IPS-15b (cell line): Measurements from ENCODE around the gene CYP8B1.

ENCODE experiments used
- H3K27me3 ChIP-seq: one replicate; pipeline ENCODE4 v1.6.1; 2013; ENCODE audit warnings: low read length; ENCODE audit not compliant: control insufficient read depth, insufficient read depth
- H3K36me3 ChIP-seq: one replicate; pipeline ENCODE4 v1.6.1; 2013; ENCODE audit warnings: low read length; ENCODE audit not compliant: control insufficient read depth, insufficient read depth
- H3K4me1 ChIP-seq: one replicate; pipeline ENCODE4 v1.6.1; 2013; ENCODE audit warnings: mild to moderate bottlenecking, low read length; ENCODE audit not compliant: control insufficient read depth, insufficient read depth
- H3K4me3 ChIP-seq: one replicate; pipeline ENCODE4 v1.5.1; 2013; ENCODE audit warnings: low read depth, low read length
- H3K9ac ChIP-seq: one replicate; pipeline ENCODE4 v1.6.1; 2013; ENCODE audit warnings: low read depth, mild to moderate bottlenecking, low read length
- H3K9me3 ChIP-seq: one replicate; pipeline ENCODE4 v1.6.1; 2013; ENCODE audit warnings: mild to moderate bottlenecking, low read length; ENCODE audit not compliant: control insufficient read depth, insufficient read depth

The CYP8B1 gene

DNA sequence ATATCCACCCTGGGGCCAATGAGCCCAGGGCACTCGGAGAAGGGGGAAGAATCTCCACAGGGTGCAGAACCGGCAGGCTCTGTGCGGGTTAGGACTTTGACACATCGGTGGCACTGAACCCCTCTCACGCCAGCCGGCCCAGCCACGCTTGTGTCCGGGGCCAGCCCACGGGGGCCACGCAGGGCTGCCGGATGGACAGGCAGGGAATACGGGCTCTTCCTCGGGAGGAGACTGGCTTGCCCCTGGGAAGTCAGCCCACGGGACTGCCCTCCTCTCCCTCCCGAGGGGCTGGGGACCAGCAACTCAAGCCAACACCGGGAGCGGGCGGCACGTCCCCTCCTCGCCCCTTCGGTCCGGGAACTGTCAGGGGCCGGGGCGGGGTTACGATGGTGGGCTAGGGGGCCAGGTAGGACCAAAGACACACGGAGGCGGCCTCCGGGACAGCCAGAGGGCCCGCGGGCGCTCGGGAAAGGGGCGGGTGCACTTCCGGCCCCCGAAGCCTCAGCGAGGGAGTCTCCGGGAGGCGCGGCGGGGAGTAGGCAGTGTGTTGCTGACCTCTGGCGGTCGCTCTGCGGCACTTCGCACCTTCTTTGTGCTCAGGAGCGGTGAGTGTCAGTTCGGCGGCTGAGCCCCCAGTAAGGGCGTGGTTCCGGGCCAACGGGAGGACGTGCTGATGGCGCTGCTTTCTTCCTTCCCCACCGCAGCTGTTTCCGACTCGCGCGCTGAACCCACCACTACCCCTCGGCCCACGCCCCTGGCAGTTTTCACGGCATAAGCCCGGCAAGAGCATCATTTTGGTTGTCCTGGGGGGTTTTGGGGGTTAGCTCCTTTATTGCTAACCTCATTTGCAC, 5.1 kb upstream of the CYP8B1 start:
- no peaks in the 10 kb centered on the region for H3K36me3 ChIP-seq
- no peaks in the 10 kb centered on the region for H3K9me3 ChIP-seq
- no peaks in the 10 kb centered on the region for H3K27me3 ChIP-seq
- H3K4me1 ChIP-seq = no peaks in the 10 kb centered on the region
- H3K4me3 ChIP-seq = peak overlapping the region; percentile 77
- H3K9ac ChIP-seq = peak overlapping the region; percentile 19

DNA sequence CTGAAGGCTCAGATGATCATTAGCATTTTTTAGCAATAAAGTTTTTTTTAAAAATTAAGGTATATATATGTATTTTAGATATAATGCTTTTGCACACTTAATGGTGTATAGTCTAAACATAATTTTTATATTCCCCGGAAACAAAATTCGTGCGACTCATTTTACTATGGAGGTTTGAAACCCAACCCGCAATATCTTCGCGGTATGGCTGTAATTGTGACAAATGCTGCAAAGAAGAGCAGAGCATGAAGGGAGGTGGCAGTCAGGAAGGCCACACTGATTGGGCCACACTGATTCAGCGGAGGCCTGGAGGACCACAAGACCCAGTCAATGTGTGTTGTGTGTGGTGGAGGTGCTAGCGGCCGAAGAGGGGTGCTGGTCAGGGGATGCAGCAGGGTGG, 4.5 kb upstream of the CYP8B1 start:
- Histone ChIP-seq H3K9me3 (no peaks in the 10 kb centered on the region), H3K27me3 (no peaks in the 10 kb centered on the region), H3K9ac (no peak overlapping the region), H3K4me1 (no peaks in the 10 kb centered on the region), H3K36me3 (no peaks in the 10 kb centered on the region), H3K4me3 (peak overlapping the region; percentile 77)

DNA sequence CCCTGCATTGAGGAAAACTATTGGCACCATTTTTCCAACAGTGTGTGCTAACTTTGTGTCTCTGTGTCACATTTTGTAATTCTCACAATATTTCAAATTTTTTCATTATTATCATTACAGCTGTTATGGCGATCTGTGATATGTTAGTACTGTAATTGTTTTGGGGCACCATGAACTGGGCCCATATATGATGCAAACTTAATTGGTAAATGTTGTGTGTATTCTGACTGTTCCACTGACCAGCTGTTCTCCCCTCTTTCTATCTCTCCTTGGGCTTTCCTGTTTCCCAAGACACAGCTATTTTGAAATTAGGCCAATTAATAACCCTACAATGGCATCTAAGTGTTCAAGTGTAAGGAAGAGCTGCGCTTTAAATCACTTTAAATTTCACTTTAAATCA, 2.2 kb upstream of the CYP8B1 start:
- Histone ChIP-seq H3K4me3 (no peak overlapping the region), H3K27me3 (no peaks in the 10 kb centered on the region), H3K9ac (no peak overlapping the region), H3K4me1 (no peaks in the 10 kb centered on the region), H3K9me3 (no peaks in the 10 kb centered on the region), H3K36me3 (no peaks in the 10 kb centered on the region)

DNA sequence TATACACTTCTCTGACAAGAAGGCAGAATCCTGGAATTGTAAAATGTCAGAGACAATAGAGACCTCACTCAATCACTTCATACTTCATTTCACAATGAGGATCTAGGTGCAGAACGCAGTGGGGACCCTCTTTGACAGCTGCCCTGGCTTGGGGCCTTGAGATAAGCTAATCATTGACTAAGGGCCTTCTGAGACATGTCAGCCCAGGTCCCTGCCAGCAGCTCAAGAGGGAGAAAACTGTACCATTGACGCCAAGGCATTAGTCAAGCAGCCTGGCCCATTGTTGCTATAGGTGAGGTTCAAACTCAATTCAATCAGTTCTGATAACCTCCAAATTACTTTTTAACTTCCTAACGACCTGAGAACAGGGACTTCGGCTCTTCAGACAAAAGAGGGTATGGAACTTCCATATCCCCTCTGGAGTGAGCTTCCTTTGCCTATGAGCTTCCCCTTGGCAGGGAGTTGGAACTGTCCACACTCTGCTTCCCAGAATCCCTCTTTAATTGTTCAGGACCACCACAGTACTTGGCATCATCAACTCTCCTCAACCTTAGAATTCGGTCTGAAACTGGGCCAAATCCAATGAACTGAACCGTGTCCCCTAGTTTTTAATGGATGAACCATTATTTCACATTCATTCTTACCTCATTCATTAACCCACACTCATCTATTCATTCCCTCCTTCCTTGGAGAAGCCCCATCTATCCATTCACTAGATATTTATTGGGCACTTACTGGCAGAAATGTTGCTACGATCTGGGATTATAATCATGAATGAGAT, 1.5 kb upstream of the CYP8B1 start:
- Histone ChIP-seq H3K9ac (no peak overlapping the region), H3K27me3 (no peaks in the 10 kb centered on the region), H3K4me1 (no peaks in the 10 kb centered on the region), H3K36me3 (no peaks in the 10 kb centered on the region), H3K9me3 (no peaks in the 10 kb centered on the region), H3K4me3 (no peak overlapping the region)

DNA sequence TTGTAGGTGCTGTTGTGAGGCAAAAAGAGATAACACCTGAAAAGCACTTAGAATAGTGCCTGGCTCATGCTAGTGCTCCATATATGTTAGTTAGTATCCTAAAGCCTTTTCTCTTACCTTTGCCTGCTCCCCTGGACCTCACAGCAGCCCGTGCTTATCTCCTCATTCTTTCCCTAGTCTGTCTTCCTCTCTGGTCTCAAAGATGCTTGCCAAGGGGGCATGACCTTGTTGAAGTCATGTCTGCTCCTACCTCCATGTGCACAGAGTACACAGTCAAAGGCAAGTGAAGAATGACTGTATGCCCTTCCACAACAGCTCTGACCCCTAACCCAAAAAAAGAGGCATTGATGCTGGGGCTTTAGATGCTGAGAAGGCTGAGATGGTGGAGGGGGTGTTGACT, 722 bp upstream of the CYP8B1 start:
- Histone ChIP-seq H3K36me3 (no peaks in the 10 kb centered on the region), H3K27me3 (no peaks in the 10 kb centered on the region), H3K4me1 (no peaks in the 10 kb centered on the region), H3K9ac (no peak overlapping the region), H3K4me3 (no peak overlapping the region), H3K9me3 (no peaks in the 10 kb centered on the region)

DNA sequence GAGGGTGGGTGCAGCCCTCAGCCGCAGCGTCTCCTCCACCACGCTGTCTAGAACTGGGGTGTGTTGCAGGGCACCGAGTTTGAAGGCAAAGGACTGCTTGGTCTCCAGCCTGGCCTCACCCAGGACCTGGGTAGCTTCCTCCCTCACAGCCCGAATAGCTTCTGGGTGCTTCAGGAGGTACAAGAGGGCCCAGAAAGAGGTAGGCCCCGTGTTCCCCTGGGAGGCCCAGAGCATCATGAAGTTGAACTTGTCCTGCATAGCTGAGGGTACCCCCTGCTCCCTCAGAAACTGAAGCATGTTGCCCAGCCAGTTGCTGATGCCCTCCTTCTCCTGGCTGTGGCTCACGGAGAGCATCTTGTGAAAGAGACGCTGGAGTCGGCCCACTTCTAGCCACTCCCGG, 930 bp downstream of the CYP8B1 start:
- H3K4me1 ChIP-seq = no peaks in the 10 kb centered on the region
- no peaks in the 10 kb centered on the region for H3K36me3 ChIP-seq
- no peak overlapping the region for H3K9ac ChIP-seq
- H3K4me3 ChIP-seq = no peak overlapping the region
- no peaks in the 10 kb centered on the region for H3K9me3 ChIP-seq
- no peaks in the 10 kb centered on the region for H3K27me3 ChIP-seq

DNA sequence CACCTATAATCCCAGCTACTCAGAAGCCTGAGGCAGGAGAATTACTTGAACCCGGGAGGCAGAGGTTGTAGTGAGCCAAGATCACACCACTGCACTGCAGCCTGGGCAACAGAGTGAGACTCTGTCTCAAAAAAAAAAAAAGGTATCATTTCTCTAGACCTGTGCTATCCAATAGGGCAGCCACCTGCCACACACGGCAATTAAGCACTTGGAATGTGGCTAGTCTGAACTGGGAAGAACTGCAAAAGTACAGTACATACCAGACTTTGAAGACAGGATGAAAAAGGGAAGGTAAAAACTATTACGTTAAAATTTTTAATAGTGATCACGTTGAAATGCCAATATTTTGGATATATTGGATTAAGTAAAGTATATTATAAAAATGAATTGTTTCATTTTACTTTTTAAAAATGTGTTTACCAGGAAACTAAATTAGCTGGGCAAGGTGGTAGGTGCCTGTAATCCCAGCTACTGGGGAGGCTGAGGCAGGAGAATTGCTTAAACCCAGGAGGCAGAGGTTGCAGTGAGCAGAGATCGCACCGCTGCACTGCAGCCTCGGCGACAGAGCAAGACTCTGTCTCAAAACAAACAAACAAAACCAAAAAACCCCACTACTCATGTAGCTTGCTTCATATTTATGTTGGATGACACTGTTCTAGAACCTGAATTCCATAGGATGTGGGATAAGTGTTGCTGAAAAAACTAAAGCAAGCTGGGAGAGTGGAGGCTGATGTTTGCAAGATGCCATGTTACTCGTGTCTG, 2.3 kb downstream of the CYP8B1 start:
- Histone ChIP-seq H3K4me1 (no peaks in the 10 kb centered on the region), H3K9me3 (no peaks in the 10 kb centered on the region), H3K27me3 (no peaks in the 10 kb centered on the region), H3K36me3 (no peaks in the 10 kb centered on the region), H3K9ac (no peak overlapping the region), H3K4me3 (no peak overlapping the region)

DNA sequence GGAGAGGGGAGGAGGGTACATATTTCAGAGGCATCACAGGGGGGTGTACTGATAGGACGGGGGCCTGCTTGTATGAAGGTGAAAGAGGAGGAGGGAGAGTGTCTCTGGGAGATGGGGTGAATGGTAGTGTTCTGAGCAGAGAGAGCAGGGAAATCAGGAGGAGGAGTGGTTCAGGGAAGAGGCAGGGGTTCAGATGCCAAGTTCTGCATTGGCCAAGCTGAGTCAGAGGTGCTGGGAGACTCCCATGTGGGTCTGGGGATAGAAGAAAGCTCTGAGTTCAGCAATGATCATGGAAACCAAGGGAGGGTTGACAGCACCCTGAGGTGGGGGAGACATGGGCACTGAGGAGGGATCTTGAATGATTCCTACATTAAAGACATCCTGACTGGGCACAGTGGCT, 3.0 kb downstream of the CYP8B1 start:
- no peaks in the 10 kb centered on the region for H3K27me3 ChIP-seq

DNA sequence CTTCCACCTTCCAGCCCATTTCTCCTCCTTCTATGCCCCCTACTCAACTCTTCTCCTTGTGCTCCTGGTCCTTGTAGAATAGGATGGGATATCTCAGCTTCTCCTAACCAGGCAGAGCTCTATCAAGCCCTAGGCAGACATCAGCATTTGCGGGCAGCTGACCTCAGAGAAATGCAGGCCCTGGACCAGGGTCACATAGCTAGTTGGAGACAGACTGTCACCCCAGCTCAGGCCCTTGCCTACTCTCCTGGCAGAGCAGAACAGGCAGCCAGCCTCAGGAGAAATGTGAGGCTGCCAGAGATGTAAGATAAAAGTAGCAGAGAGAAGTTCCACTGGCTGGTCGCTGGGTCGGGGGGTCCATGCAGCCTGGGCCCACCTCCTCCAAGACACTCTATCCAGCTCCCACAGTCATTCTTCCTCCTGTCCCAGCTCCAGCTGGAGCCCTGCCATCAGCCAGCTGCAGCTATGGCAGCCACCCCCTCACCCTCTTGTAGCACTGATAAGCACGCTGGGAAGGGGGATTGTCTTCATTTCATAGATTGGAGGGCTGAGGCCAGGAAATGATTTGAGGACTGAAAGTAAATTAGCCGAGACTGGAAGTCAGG, 4.0 kb downstream of the CYP8B1 start:
- Histone ChIP-seq H3K9ac (no peak overlapping the region), H3K4me1 (no peaks in the 10 kb centered on the region), H3K4me3 (no peak overlapping the region), H3K27me3 (no peaks in the 10 kb centered on the region), H3K9me3 (no peaks in the 10 kb centered on the region), H3K36me3 (no peaks in the 10 kb centered on the region)

More for the DNA sequence above, 3.0 kb downstream of the CYP8B1 start:
- no peaks in the 10 kb centered on the region for H3K9me3 ChIP-seq
- H3K36me3 ChIP-seq = no peaks in the 10 kb centered on the region
- H3K9ac ChIP-seq = no peak overlapping the region
- no peaks in the 10 kb centered on the region for H3K4me1 ChIP-seq
- no peak overlapping the region for H3K4me3 ChIP-seq

DNA sequence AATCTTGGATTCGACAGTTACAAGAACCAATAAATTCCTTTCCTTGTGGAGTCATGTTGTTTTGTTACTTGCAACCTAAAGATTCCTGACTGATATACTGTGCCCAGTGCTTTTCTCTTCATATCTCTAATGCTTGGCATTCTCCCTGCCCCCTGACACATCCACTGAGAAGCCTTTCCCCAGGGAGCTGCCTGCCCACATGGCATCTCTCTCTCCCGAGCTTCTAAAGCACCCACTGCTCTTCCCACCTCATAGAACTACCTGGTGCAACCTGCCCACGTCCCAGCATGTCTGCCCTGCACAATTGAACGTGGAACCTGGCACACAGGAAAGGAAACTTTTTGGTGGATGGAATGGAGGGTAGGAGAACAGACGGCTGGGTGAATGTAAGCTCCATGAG, 6.8 kb downstream of the CYP8B1 start:
- H3K27me3 ChIP-seq = no peaks in the 10 kb centered on the region
- H3K4me3 ChIP-seq = no peak overlapping the region
- H3K9ac ChIP-seq = no peak overlapping the region
- no peaks in the 10 kb centered on the region for H3K9me3 ChIP-seq
- no peaks in the 10 kb centered on the region for H3K36me3 ChIP-seq
- H3K4me1 ChIP-seq = no peaks in the 10 kb centered on the region

DNA sequence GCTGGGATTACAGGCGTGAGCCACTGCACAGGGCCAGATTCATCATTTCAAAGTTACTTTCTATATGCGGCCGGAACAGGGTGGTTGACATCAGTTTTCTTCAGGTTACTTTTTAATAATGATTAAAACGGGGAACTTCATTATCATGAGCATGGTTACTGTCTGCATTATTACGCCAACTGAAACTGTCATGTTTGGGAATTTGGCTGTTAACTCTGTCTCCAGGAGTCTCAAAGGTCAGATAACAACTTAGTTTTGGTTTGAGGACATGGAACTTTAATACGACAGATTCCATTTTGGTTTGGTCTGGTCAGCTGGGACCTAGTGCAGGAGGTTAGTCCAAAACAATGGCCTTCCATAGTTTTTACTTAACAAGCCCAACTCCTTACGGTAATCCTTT, 8.5 kb downstream of the CYP8B1 start:
- Histone ChIP-seq H3K9ac (no peak overlapping the region), H3K4me1 (no peaks in the 10 kb centered on the region), H3K27me3 (no peaks in the 10 kb centered on the region), H3K36me3 (no peaks in the 10 kb centered on the region), H3K9me3 (no peaks in the 10 kb centered on the region), H3K4me3 (no peak overlapping the region)
